ENCODE results near the gene LRRC4B.
A peak's percentile ranks its signal among the peaks of the same experiment; 100 is the strongest.
"Not testable (repeated sequence)": the region's sequence is repeated elsewhere in the genome, so short reads cannot be mapped to it uniquely, and the experiment has no call there.

Gene LRRC4B

GRCh38 chr19:50476224-50476906, 91.9 kb downstream of the LRRC4B start, which contains the start of the genes EMC10 and GARIN5A:
Gene EMC10, plus strand, starts transcription at chr19:50476507. Its CDS starts 38 bp downstream, at chr19:50476545.
Gene GARIN5A, minus strand, starts transcription at chr19:50476848. Its CDS starts 460 bp downstream, at chr19:50476388.
- Histone ChIP-seq H3K27me3 (ENCODE audit: control insufficient read depth in 1 of 2, insufficient read depth in 2 of 2, low read length in 2 of 2) (no peaks in the 10 kb centered on the region), H3K4me1 (ENCODE audit: control insufficient read depth in 1 of 2, insufficient read depth in 2 of 2, low read length in 2 of 2) (peaks cover 7 to 8% of the 10 kb centered on the region in 2 donors), H3K4me3 (ENCODE audit: low read depth in 1 of 2, low read length in 2 of 2) (peak within 1 kb of the TSS; percentile 78 to 95), H3K36me3 (ENCODE audit: control insufficient read depth in 1 of 2, insufficient read depth in 2 of 2, low read length in 2 of 2) (peaks cover 20 to 32% of the 10 kb centered on the region in 2 donors), H3K9ac (ENCODE audit: low read depth in 1 of 2, low read length in 2 of 2) (peak within 1 kb of the TSS; percentile 74 to 84), H3K9me3 (ENCODE audit: control insufficient read depth in 1 of 2, low read length in 2 of 2) (no peaks in the 10 kb centered on the region), H3K27ac (ENCODE audit: low read depth, low read length) (peak within 1 kb of the TSS; percentile 79)

GRCh38 chr19:50475736-50476223, 92.5 kb downstream of the LRRC4B start:
- Histone ChIP-seq H3K9me3 (ENCODE audit: control insufficient read depth in 1 of 2, low read length in 2 of 2) (no peaks in the 10 kb centered on the region), H3K9ac (ENCODE audit: low read depth in 1 of 2, low read length in 2 of 2) (no peak overlapping the region), H3K4me1 (ENCODE audit: control insufficient read depth in 1 of 2, insufficient read depth in 2 of 2, low read length in 2 of 2) (peaks cover 7 to 8% of the 10 kb centered on the region in 2 donors), H3K27ac (ENCODE audit: low read depth, low read length) (no peak overlapping the region), H3K36me3 (ENCODE audit: control insufficient read depth in 1 of 2, insufficient read depth in 2 of 2, low read length in 2 of 2) (peaks cover 20 to 28% of the 10 kb centered on the region in 2 donors), H3K4me3 (ENCODE audit: low read depth in 1 of 2, low read length in 2 of 2) (peak overlapping the region; percentile 78 to 95), H3K27me3 (ENCODE audit: control insufficient read depth in 1 of 2, insufficient read depth in 2 of 2, low read length in 2 of 2) (no peaks in the 10 kb centered on the region)

- H3K9me3 ChIP-seq (ENCODE audit: control insufficient read depth in 1 of 2, low read length in 2 of 2): no peaks in the 10 kb centered on the region
- H3K27ac ChIP-seq (ENCODE audit: low read depth, low read length): no peak overlapping the region
- H3K27me3 ChIP-seq (ENCODE audit: control insufficient read depth in 1 of 2, insufficient read depth in 2 of 2, low read length in 2 of 2): no peaks in the 10 kb centered on the region
Measured at GRCh38 chr19:50475101-50475568, 93.1 kb downstream of the LRRC4B start.

GRCh38 chr19:50473336-50473735, 94.9 kb downstream of the LRRC4B start:
- not testable (repeated sequence) for H3K9ac ChIP-seq (ENCODE audit: low read depth in 1 of 2, low read length in 2 of 2); H3K27me3 ChIP-seq (ENCODE audit: control insufficient read depth in 1 of 2, insufficient read depth in 2 of 2, low read length in 2 of 2); H3K9me3 ChIP-seq (ENCODE audit: control insufficient read depth in 1 of 2, low read length in 2 of 2)

More at GRCh38 chr19:50475101-50475568, 93.1 kb downstream of the LRRC4B start:
- H3K9ac ChIP-seq (ENCODE audit: low read depth in 1 of 2, low read length in 2 of 2): no peak overlapping the region
- peaks cover 7 to 8% of the 10 kb centered on the region in 2 donors for H3K4me1 ChIP-seq (ENCODE audit: control insufficient read depth in 1 of 2, insufficient read depth in 2 of 2, low read length in 2 of 2)
- H3K36me3 ChIP-seq (ENCODE audit: control insufficient read depth in 1 of 2, insufficient read depth in 2 of 2, low read length in 2 of 2): peaks cover 20 to 21% of the 10 kb centered on the region in 2 donors
- H3K4me3 ChIP-seq (ENCODE audit: low read depth in 1 of 2, low read length in 2 of 2): no peak overlapping the region

GRCh38 chr19:50468818-50469217, 99.4 kb downstream of the LRRC4B start:
- Histone ChIP-seq H3K27me3 (ENCODE audit: control insufficient read depth in 1 of 2, insufficient read depth in 2 of 2, low read length in 2 of 2) (no peaks in the 10 kb centered on the region), H3K4me1 (ENCODE audit: control insufficient read depth in 1 of 2, insufficient read depth in 2 of 2, low read length in 2 of 2) (peaks cover 26 to 30% of the 10 kb centered on the region in 2 donors), H3K4me3 (ENCODE audit: low read depth in 1 of 2, low read length in 2 of 2) (no peak overlapping the region), H3K9me3 (ENCODE audit: control insufficient read depth in 1 of 2, low read length in 2 of 2) (no peaks in the 10 kb centered on the region), H3K9ac (ENCODE audit: low read depth in 1 of 2, low read length in 2 of 2) (no peak overlapping the region), H3K36me3 (ENCODE audit: control insufficient read depth in 1 of 2, insufficient read depth in 2 of 2, low read length in 2 of 2) (no peaks in the 10 kb centered on the region), H3K27ac (ENCODE audit: low read depth, low read length) (no peak overlapping the region)

More at GRCh38 chr19:50473336-50473735, 94.9 kb downstream of the LRRC4B start:
- H3K36me3 ChIP-seq (ENCODE audit: control insufficient read depth in 1 of 2, insufficient read depth in 2 of 2, low read length in 2 of 2); H3K4me3 ChIP-seq (ENCODE audit: low read depth in 1 of 2, low read length in 2 of 2); H3K27ac ChIP-seq (ENCODE audit: low read depth, low read length); H3K4me1 ChIP-seq (ENCODE audit: control insufficient read depth in 1 of 2, insufficient read depth in 2 of 2, low read length in 2 of 2): not testable (repeated sequence)

- Histone ChIP-seq H3K9ac (ENCODE audit: low read depth in 1 of 2, low read length in 2 of 2) (no peak overlapping the region), H3K4me3 (ENCODE audit: low read depth in 1 of 2, low read length in 2 of 2) (no peak overlapping the region), H3K36me3 (ENCODE audit: control insufficient read depth in 1 of 2, insufficient read depth in 2 of 2, low read length in 2 of 2) (no peaks in the 10 kb centered on the region), H3K27me3 (ENCODE audit: control insufficient read depth in 1 of 2, insufficient read depth in 2 of 2, low read length in 2 of 2) (no peaks in the 10 kb centered on the region), H3K27ac (ENCODE audit: low read depth, low read length) (no peak overlapping the region), H3K4me1 (ENCODE audit: control insufficient read depth in 1 of 2, insufficient read depth in 2 of 2, low read length in 2 of 2) (peaks cover 26 to 30% of the 10 kb centered on the region in 2 donors), H3K9me3 (ENCODE audit: control insufficient read depth in 1 of 2, low read length in 2 of 2) (no peaks in the 10 kb centered on the region)
Measured at GRCh38 chr19:50467566-50467965, 100.7 kb downstream of the LRRC4B start.
